ENCODE results near the gene CTPS2.

CTPS2 gene

DNA sequence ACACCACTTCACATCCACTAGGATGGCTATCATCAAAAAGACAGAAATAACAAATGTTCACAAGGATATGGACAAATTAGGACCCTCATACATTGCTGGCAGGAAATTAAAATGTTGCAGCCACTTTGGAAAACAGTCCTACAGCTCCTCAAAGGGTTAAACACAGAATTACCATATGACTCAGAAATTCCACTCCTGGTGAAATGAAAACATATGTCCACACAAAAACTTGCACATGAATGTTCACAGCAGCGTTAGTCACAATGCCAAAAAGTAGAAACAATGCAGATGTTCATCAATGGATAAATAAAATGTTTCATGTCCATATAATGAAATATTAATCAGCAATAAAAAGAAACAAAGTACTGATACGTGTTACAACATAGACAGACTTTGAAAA, 47.4 kb downstream of the CTPS2 start:
- Histone ChIP-seq H3K4me3 (ENCODE audit: low read depth, low read length, poor library complexity, severe bottlenecking) (no peak overlapping the region), H3K79me2 (ENCODE audit: insufficient read depth, low read length) (no peaks in the 10 kb centered on the region), H3K9ac (ENCODE audit: low read length) (no peak overlapping the region), H3K4me2 (ENCODE audit: low read length) (no peak overlapping the region), H3K9me3 (ENCODE audit: low read length) (no peaks in the 10 kb centered on the region), H3K27ac (ENCODE audit: low read depth, low read length, poor library complexity, severe bottlenecking) (no peak overlapping the region), H3K27me3 (ENCODE audit: insufficient read depth, low read length) (no peaks in the 10 kb centered on the region), H3K36me3 (ENCODE audit: insufficient read depth, low read length) (peaks cover 63% of the 10 kb centered on the region), H2AFZ (ENCODE audit: low read length) (no peak overlapping the region), H3K4me1 (ENCODE audit: insufficient read depth, low read length, severe bottlenecking) (no peaks in the 10 kb centered on the region), H3K9me2 (ENCODE audit: low read depth, low read length) (no peaks in the 10 kb centered on the region), H4K20me1 (ENCODE audit: insufficient read depth, low read length) (no peaks in the 10 kb centered on the region), H3F3A (ENCODE audit: insufficient read depth, low read length) (no peaks in the 10 kb centered on the region)
- TF ChIP-seq EZH2 (IDR thresholded peaks at IDR 0.05; ENCODE audit: borderline replicate concordance, low read length) = no peak
- TF ChIP-seq, protein P1, sequence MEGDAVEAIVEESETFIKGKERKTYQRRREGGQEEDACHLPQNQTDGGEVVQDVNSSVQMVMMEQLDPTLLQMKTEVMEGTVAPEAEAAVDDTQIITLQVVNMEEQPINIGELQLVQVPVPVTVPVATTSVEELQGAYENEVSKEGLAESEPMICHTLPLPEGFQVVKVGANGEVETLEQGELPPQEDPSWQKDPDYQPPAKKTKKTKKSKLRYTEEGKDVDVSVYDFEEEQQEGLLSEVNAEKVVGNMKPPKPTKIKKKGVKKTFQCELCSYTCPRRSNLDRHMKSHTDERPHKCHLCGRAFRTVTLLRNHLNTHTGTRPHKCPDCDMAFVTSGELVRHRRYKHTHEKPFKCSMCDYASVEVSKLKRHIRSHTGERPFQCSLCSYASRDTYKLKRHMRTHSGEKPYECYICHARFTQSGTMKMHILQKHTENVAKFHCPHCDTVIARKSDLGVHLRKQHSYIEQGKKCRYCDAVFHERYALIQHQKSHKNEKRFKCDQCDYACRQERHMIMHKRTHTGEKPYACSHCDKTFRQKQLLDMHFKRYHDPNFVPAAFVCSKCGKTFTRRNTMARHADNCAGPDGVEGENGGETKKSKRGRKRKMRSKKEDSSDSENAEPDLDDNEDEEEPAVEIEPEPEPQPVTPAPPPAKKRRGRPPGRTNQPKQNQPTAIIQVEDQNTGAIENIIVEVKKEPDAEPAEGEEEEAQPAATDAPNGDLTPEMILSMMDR (IDR thresholded peaks at IDR 0.05; ENCODE audit: low read length) = no peak

DNA sequence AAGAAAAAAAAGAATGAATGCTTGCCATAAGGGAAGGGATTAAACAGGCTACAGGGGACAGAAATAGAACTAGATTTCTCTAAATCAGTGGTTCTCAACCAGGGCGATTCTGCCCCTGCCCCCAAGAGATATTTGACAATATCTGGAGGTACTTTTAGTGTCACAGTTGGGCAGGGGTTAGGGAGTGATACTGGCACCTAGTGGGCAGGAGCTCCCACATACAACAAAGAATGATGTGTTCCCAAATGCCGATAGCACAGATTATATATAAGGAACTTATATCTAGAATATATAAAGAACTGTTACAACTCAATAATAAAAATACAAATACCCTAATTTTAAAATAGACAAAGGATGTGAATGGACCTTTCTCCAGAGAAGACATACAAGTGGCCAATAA, 47.8 kb downstream of the CTPS2 start:
- Histone ChIP-seq H3K79me2 (ENCODE audit: insufficient read depth, low read length) (no peaks in the 10 kb centered on the region), H4K20me1 (ENCODE audit: insufficient read depth, low read length) (no peaks in the 10 kb centered on the region), H2AFZ (ENCODE audit: low read length) (no peak overlapping the region), H3K36me3 (ENCODE audit: insufficient read depth, low read length) (peaks cover 58% of the 10 kb centered on the region), H3K27me3 (ENCODE audit: insufficient read depth, low read length) (no peaks in the 10 kb centered on the region), H3K4me2 (ENCODE audit: low read length) (no peak overlapping the region), H3F3A (ENCODE audit: insufficient read depth, low read length) (no peaks in the 10 kb centered on the region), H3K9me2 (ENCODE audit: low read depth, low read length) (no peaks in the 10 kb centered on the region), H3K4me3 (ENCODE audit: low read depth, low read length, poor library complexity, severe bottlenecking) (no peak overlapping the region), H3K9me3 (ENCODE audit: low read length) (no peaks in the 10 kb centered on the region), H3K27ac (ENCODE audit: low read depth, low read length, poor library complexity, severe bottlenecking) (no peak overlapping the region), H3K4me1 (ENCODE audit: insufficient read depth, low read length, severe bottlenecking) (no peaks in the 10 kb centered on the region), H3K9ac (ENCODE audit: low read length) (no peak overlapping the region)
- TF ChIP-seq, protein P1 (IDR thresholded peaks at IDR 0.05; ENCODE audit: low read length) = no peak
- no peak for TF ChIP-seq EZH2 (IDR thresholded peaks at IDR 0.05; ENCODE audit: borderline replicate concordance, low read length)

DNA sequence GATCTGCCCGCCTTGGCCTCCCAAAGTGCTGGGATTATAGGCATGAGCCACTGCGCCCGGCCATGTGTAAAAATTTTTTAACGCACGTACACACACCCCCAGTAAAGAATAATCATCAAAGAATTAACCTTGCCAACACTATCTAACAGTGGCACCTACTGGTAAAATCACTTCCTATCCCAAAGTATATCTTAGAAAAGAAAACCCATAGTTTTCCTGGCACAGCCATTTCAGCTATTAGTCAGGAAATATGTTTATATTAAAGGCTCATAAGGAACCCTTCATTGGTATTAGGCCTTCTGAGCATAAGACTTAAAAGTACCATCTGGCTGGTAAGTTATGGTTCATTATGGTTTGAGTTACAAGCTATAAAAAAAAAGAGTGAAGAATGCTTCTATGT, 48.4 kb downstream of the CTPS2 start:
- TF ChIP-seq, protein P1 (IDR thresholded peaks at IDR 0.05; ENCODE audit: low read length) = no peak
- no peak for TF ChIP-seq EZH2 (IDR thresholded peaks at IDR 0.05; ENCODE audit: borderline replicate concordance, low read length)
- Histone ChIP-seq H3K79me2 (ENCODE audit: insufficient read depth, low read length) (no peaks in the 10 kb centered on the region), H3K9ac (ENCODE audit: low read length) (no peak overlapping the region), H3F3A (ENCODE audit: insufficient read depth, low read length) (no peaks in the 10 kb centered on the region), H3K4me2 (ENCODE audit: low read length) (no peak overlapping the region), H3K4me1 (ENCODE audit: insufficient read depth, low read length, severe bottlenecking) (no peaks in the 10 kb centered on the region), H3K4me3 (ENCODE audit: low read depth, low read length, poor library complexity, severe bottlenecking) (no peak overlapping the region), H2AFZ (ENCODE audit: low read length) (no peak overlapping the region), H3K36me3 (ENCODE audit: insufficient read depth, low read length) (peaks cover 53% of the 10 kb centered on the region), H3K9me3 (ENCODE audit: low read length) (no peaks in the 10 kb centered on the region), H3K27me3 (ENCODE audit: insufficient read depth, low read length) (no peaks in the 10 kb centered on the region), H3K9me2 (ENCODE audit: low read depth, low read length) (no peaks in the 10 kb centered on the region), H4K20me1 (ENCODE audit: insufficient read depth, low read length) (no peaks in the 10 kb centered on the region), H3K27ac (ENCODE audit: low read depth, low read length, poor library complexity, severe bottlenecking) (no peak overlapping the region)

Data from OCI-LY1 (cell line).